ENCODE measurements around the gene LRRC8C. TPM values are rescaled to one million over a fixed set of nuclear protein-coding genes. Genes with fewer than 3 reads are reported as not detected.

LRRC8C gene
- total RNA-seq, 1 donor from 2014 or later = 20.1 TPM

DNA sequence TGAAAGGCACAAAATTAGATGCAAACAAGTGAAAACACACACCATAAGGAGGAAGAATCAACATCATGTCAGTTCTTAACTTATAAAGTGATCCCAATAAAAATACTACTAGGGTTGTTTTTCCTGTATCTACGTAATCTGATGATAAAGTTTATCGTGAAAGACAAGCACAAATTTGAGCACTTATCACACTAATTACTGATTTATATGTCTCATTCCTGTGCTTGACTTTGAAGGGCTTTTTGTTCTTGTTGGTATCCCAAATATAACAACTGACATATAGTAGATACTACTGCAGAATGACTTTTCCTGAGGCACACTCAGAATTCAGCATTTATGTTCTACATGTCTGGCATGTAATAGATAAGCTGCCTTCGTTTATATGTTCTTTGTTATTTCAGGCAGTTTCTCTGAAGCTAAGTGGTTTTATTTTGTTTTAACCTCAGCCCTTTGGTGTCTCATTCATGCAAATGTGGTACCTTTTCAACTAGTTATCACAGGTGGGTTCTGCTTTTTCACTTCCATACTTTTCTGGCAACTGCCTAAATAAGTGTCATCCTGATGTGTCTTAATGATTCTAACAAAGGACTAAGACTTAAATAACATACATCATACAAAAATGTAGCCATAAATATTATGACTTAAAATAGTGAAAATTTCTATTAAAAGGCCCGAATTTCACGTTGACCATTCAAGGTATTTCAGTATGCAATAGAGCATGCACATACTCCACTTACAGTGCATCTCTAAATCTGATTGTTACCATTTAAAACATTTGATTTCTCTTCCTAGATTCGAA is 73.2 kb downstream of the LRRC8C start:
- Mint-ChIP-seq H3K27ac (ENCODE audit: unreplicated experiment) (no peak overlapping the region), H3K27me3 (ENCODE audit: unreplicated experiment) (no peaks in the 10 kb centered on the region), H3K4me3 (ENCODE audit: unreplicated experiment) (no peak overlapping the region), H3K4me1 (ENCODE audit: unreplicated experiment) (peaks cover 50% of the 10 kb centered on the region), H3K36me3 (ENCODE audit: low read depth, unreplicated experiment) (peaks cover 18% of the 10 kb centered on the region), H3K9me3 (ENCODE audit: unreplicated experiment) (no peaks in the 10 kb centered on the region)
- no peak for DNase-seq (ENCODE audit: low spot score)
- TF ChIP-seq, protein P1, sequence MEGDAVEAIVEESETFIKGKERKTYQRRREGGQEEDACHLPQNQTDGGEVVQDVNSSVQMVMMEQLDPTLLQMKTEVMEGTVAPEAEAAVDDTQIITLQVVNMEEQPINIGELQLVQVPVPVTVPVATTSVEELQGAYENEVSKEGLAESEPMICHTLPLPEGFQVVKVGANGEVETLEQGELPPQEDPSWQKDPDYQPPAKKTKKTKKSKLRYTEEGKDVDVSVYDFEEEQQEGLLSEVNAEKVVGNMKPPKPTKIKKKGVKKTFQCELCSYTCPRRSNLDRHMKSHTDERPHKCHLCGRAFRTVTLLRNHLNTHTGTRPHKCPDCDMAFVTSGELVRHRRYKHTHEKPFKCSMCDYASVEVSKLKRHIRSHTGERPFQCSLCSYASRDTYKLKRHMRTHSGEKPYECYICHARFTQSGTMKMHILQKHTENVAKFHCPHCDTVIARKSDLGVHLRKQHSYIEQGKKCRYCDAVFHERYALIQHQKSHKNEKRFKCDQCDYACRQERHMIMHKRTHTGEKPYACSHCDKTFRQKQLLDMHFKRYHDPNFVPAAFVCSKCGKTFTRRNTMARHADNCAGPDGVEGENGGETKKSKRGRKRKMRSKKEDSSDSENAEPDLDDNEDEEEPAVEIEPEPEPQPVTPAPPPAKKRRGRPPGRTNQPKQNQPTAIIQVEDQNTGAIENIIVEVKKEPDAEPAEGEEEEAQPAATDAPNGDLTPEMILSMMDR (IDR thresholded peaks at IDR 0.05; ENCODE audit: unreplicated experiment) = no peak

DNA sequence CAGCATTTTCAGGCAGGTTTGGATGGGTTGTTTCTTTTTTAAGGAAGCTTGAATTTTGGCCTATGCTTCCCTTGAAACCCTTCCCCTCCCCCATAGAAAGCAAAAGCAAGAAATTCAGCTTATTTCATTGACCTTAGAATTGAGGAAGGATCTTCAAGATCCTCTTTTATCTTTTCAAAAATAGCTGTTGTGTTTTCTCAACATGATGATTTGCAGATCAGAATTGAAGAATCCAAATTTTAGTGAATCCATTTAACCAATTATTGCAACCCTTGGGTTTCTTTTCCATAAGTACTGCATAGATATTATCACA is 73.7 kb downstream of the LRRC8C start:
- TF ChIP-seq, protein P1 (IDR thresholded peaks at IDR 0.05; ENCODE audit: unreplicated experiment) = no peak
- no peaks in the 10 kb centered on the region for H3K9me3 Mint-ChIP-seq (ENCODE audit: unreplicated experiment)
- H3K36me3 Mint-ChIP-seq (ENCODE audit: low read depth, unreplicated experiment) = peaks cover 18% of the 10 kb centered on the region
- H3K27me3 Mint-ChIP-seq (ENCODE audit: unreplicated experiment) = no peaks in the 10 kb centered on the region
- H3K27ac Mint-ChIP-seq (ENCODE audit: unreplicated experiment) = no peak overlapping the region
- peaks cover 50% of the 10 kb centered on the region for H3K4me1 Mint-ChIP-seq (ENCODE audit: unreplicated experiment)
- DNase-seq (ENCODE audit: low spot score) = no peak
- no peak overlapping the region for H3K4me3 Mint-ChIP-seq (ENCODE audit: unreplicated experiment)

DNA sequence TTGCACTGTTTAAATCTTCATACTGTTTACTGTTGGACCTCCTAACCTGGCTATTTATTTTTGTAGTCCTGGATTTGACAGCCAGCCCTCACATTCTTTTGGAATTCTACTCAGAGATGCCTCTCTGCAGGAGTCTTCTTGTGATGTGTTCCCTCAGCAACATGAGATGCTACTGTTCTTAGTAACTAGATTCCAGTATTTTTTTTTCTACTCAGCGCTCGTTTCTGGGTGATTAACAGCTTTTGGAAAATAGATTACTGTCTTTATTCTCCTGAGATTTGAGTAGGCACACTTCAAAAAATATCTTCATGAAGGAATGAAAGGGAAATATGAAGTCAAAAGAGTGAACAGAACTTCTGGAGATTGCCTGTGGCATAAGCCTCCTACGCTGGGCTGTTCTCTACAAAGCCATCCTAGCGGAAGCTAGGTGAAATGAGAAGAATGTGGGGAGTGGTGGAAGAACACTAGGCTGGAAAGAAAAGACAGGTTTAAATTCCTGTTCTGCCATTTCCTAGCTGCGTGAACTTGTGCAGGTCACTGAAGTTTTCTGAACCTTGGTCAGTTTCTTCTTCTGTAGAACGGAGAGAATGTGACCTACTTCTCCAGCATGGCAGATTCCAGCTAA is 75.9 kb downstream of the LRRC8C start:
- H3K36me3 Mint-ChIP-seq (ENCODE audit: low read depth, unreplicated experiment) = peaks cover 23% of the 10 kb centered on the region
- TF ChIP-seq, protein P1 (IDR thresholded peaks at IDR 0.05; ENCODE audit: unreplicated experiment) = no peak
- no peak for DNase-seq (ENCODE audit: low spot score)
- peak overlapping the region; percentile 76 for H3K27ac Mint-ChIP-seq (ENCODE audit: unreplicated experiment)
- H3K4me3 Mint-ChIP-seq (ENCODE audit: unreplicated experiment) = no peak overlapping the region
- H3K27me3 Mint-ChIP-seq (ENCODE audit: unreplicated experiment) = peaks cover 3% of the 10 kb centered on the region
- no peaks in the 10 kb centered on the region for H3K9me3 Mint-ChIP-seq (ENCODE audit: unreplicated experiment)
- H3K4me1 Mint-ChIP-seq (ENCODE audit: unreplicated experiment) = peaks cover 46% of the 10 kb centered on the region

DNA sequence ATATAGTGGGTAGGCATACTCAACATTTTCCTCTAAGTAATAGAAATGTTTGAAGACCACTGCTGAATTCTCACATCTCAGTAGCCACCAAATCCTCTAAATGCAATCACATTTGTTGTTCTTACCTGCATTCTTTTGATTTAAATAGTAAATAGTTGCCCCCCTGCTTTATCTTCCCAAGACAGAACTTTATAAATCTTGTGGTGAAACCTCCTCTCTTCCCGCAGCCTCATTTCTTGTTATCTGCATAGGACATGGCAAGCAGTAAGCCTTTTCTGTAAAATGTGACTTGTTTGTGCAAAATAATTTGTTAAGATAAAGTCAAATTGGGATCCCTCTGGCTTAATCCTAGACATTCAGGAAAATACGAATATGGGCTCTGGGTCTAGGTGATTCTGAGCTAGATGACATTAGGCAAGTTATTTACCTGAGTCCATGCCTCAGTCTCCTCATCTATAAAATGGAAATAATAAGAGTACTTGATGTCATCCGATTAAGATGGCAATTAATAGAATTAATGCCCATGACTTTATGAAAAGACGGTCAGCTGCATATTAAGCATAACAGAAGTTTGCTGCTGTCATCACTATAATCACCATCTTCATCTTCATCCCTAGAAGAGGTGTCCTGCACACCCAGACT is 77.7 kb downstream of the LRRC8C start:
- TF ChIP-seq, protein P1 (IDR thresholded peaks at IDR 0.05; ENCODE audit: unreplicated experiment) = no peak
- peaks cover 27% of the 10 kb centered on the region for H3K36me3 Mint-ChIP-seq (ENCODE audit: low read depth, unreplicated experiment)
- H3K9me3 Mint-ChIP-seq (ENCODE audit: unreplicated experiment) = no peaks in the 10 kb centered on the region
- H3K4me3 Mint-ChIP-seq (ENCODE audit: unreplicated experiment) = no peak overlapping the region
- H3K27ac Mint-ChIP-seq (ENCODE audit: unreplicated experiment) = peak overlapping the region; percentile 16
- H3K4me1 Mint-ChIP-seq (ENCODE audit: unreplicated experiment) = peaks cover 42% of the 10 kb centered on the region
- H3K27me3 Mint-ChIP-seq (ENCODE audit: unreplicated experiment) = peaks cover 3% of the 10 kb centered on the region
- DNase-seq (ENCODE audit: low spot score) = no peak

All from endothelial cell (in vitro differentiated cells).